PC-9 (cell line): ENCODE results near the gene KANSL3. TPM values are rescaled to one million over a fixed set of nuclear protein-coding genes. Genes with fewer than 3 reads are reported as not detected.

Experiments
- BruUV-seq: library from RNA; stranded (reverse); fragments of 400-500 nt; replicated peaks from 2 replicates; lab custom pipeline; 2021; lab: Mats Ljungman, UMichigan
- CTCF ChIA-PET: fragments of 300-600 bp; sonication (Branson Sonifier 250); formaldehyde crosslinking; loops from one replicate; lab custom pipeline; 2022; ENCODE audit warnings: antibody characterized with exemption; lab: Charles Lee
- POLR2A ChIA-PET: fragments of 300-600 bp; sonication (Branson Sonifier 250); formaldehyde crosslinking; loops from one replicate; lab custom pipeline; 2022; ENCODE audit warnings: antibody characterized with exemption; ENCODE audit not compliant: unreplicated experiment; lab: Charles Lee
- DNase-seq, 2 experiments: peaks; one replicate each; pipeline versions ENCODE4 v3.0.0 to v3.0.0-alpha.2; 2015 to 2022; ENCODE audit warnings: mixed read lengths in 1 of 2
- H2AFZ ChIP-seq: fragments of 200-600 bp; sonication (generic); 2 replicates; pipeline ENCODE4 v1.8.1; 2017; ENCODE audit warnings: antibody characterized with exemption
- H3F3A ChIP-seq: fragments of 200-600 bp; sonication (generic); 2 replicates; pipeline ENCODE4 v1.8.1; 2017; ENCODE audit warnings: antibody characterized with exemption, mild to moderate bottlenecking, low read depth; ENCODE audit not compliant: insufficient read depth
- H3K27ac ChIP-seq: fragments of 200-600 bp; sonication (generic); 2 replicates; pipeline ENCODE4 v1.6.1; 2016; ENCODE audit warnings: mixed run types
- H3K27me3 ChIP-seq: fragments of 200-600 bp; sonication (generic); 2 replicates; pipeline ENCODE4 v1.6.1; 2016; ENCODE audit warnings: low read depth, mixed run types; ENCODE audit not compliant: insufficient read depth
- H3K36me3 ChIP-seq: fragments of 200-600 bp; sonication (generic); 2 replicates; pipeline ENCODE4 v1.6.1; 2016; ENCODE audit warnings: low read depth, mixed run types
- H3K4me1 ChIP-seq: fragments of 200-600 bp; sonication (generic); replicated peaks from 2 replicates; pipeline ENCODE4 v1.6.1; 2016; ENCODE audit warnings: mixed run types; ENCODE audit not compliant: insufficient read depth
- H3K4me2 ChIP-seq: fragments of 200-600 bp; sonication (generic); 2 replicates; pipeline ENCODE4 v1.6.1; 2017; ENCODE audit warnings: mixed run types
- H3K4me3 ChIP-seq: fragments of 200-600 bp; sonication (generic); 2 replicates; pipeline ENCODE4 v1.6.1; 2016; ENCODE audit warnings: mixed run types
- H3K79me2 ChIP-seq: fragments of 200-600 bp; sonication (generic); 2 replicates; pipeline ENCODE4 v1.6.1; 2017; ENCODE audit warnings: low read depth, mixed run types
- H3K9me2 ChIP-seq: fragments of 200-600 bp; sonication (generic); 2 replicates; pipeline ENCODE4 v1.8.1; 2017; ENCODE audit warnings: mild to moderate bottlenecking; ENCODE audit not compliant: insufficient read depth
- H3K9me3 ChIP-seq: fragments of 200-600 bp; sonication (generic); 2 replicates; pipeline ENCODE4 v1.8.1; 2016; ENCODE audit warnings: low read depth; ENCODE audit not compliant: insufficient read depth
- H4K20me1 ChIP-seq: fragments of 200-600 bp; sonication (generic); 2 replicates; pipeline ENCODE4 v1.8.1; 2017; ENCODE audit not compliant: insufficient read depth
- EZH2 ChIP-seq: fragments of 200-600 bp; sonication (generic); IDR thresholded peaks from 2 replicates; pipeline ENCODE4 v1.8.0; 2017; ENCODE audit warnings: antibody characterized with exemption, low read depth
- intact Hi-C: fragments of 100-400 bp; cut with micrococcal nuclease; formaldehyde crosslinking; loops from one replicate; pipeline ENCODE4 v1.10.0; 2022; ENCODE audit not compliant: unreplicated experiment
- total RNA-seq: library from RNA; stranded (reverse); gene quantifications from 2 replicates; pipeline ENCODE4 v1.2.3, GENCODE V29; 2021
- TF ChIP-seq, protein P1 (sequence below): fragments of 200-600 bp; sonication (generic); conservative IDR thresholded peaks from 2 replicates; pipeline ENCODE4 v1.6.1; 2017; ENCODE audit warnings: mixed run types, antibody characterized with exemption, mild to moderate bottlenecking, moderate library complexity

KANSL3 gene
- total RNA-seq, 1 experiment from 2014 or later = 52.0 TPM

DNA sequence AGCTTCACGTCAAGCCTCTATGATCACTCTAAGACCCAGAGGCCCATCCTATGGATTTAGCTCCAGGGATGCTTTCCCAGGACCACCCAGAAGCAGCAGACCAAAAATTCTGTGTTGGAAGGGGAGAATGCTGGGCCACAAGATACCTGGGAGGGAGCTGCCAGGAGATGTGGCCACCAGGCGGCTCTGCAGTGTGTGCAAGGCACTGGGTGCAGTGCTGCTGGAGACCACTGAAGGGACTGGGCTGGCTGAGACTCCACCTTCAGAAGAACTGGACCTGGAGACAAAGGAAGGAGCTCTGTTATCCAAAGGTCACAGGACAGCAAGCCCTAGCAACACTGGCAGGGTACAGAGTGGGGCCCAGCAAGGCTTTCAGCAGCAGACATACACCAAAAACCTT, 34.0 kb downstream of the KANSL3 start:
- Histone ChIP-seq H3K4me1 (peaks cover 12% of the 10 kb centered on the region), H3K9me2 (no peaks in the 10 kb centered on the region), H4K20me1 (no peaks in the 10 kb centered on the region), H3K79me2 (no peaks in the 10 kb centered on the region), H3F3A (no peaks in the 10 kb centered on the region; the same call in 1 of the 2 replicates), H3K9me3 (no peaks in the 10 kb centered on the region), H3K4me3 (no peak overlapping the region), H3K36me3 (peaks cover 84% of the 10 kb centered on the region), H3K27me3 (no peaks in the 10 kb centered on the region), H3K4me2 (no peak overlapping the region), H2AFZ (no peak overlapping the region), H3K27ac (no peak overlapping the region)
- no TSS peak for BruUV-seq
- TF ChIP-seq EZH2 = no peak
- TF ChIP-seq, protein P1, sequence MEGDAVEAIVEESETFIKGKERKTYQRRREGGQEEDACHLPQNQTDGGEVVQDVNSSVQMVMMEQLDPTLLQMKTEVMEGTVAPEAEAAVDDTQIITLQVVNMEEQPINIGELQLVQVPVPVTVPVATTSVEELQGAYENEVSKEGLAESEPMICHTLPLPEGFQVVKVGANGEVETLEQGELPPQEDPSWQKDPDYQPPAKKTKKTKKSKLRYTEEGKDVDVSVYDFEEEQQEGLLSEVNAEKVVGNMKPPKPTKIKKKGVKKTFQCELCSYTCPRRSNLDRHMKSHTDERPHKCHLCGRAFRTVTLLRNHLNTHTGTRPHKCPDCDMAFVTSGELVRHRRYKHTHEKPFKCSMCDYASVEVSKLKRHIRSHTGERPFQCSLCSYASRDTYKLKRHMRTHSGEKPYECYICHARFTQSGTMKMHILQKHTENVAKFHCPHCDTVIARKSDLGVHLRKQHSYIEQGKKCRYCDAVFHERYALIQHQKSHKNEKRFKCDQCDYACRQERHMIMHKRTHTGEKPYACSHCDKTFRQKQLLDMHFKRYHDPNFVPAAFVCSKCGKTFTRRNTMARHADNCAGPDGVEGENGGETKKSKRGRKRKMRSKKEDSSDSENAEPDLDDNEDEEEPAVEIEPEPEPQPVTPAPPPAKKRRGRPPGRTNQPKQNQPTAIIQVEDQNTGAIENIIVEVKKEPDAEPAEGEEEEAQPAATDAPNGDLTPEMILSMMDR = 0 out of 2 replicates have a peak, but pooled peaks have one; percentile 20
- ChIA-PET POLR2A (interaction anchor here (0.6 kb wide), 1 partner anchor 428 kb away, joined by 4 read pairs; no protein-coding TSS in a partner anchor), CTCF (no interaction called here)
- DNase-seq = peak in 1 of 2 experiments; percentile 36
- intact Hi-C loops = loop anchor here (5.0 kb wide), 1 partner anchor 198 kb away; no protein-coding TSS in a partner anchor

DNA sequence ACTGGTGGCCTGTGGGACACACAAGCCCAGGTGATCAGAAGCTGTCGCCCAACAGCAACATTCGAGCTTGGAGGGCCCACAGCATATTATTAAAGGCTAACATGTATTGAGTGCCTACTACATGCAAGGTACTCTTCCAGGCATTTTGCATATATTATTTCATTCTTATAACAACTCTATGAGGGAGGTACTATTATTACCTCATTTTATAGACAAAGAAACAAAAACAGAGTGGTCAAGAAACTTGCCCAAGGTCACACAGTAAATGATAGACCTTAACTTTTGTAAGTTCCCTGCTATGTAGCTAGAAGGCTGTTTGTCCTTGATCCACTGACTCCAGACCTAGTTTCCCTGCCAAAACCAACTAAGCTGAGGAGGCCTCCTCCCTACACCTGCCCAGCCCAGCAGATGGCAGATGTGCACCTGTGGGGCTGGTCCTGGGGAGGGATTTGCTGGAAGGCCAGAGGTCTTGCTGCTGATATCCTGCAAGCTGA, 35.7 kb downstream of the KANSL3 start:
- Histone ChIP-seq H3K4me3 (no peak overlapping the region), H3K79me2 (no peaks in the 10 kb centered on the region), H3K4me2 (no peak overlapping the region), H4K20me1 (no peaks in the 10 kb centered on the region), H2AFZ (no peak overlapping the region), H3K9me2 (no peaks in the 10 kb centered on the region), H3K27me3 (no peaks in the 10 kb centered on the region), H3F3A (no peaks in the 10 kb centered on the region), H3K9me3 (no peaks in the 10 kb centered on the region), H3K27ac (no peak overlapping the region), H3K4me1 (no peaks in the 10 kb centered on the region), H3K36me3 (peaks cover 82% of the 10 kb centered on the region)
- intact Hi-C loops = loop anchor here (5.0 kb wide), 1 partner anchor 200 kb away; no protein-coding TSS in a partner anchor
- DNase-seq = peak in 1 of 2 experiments; percentile 34
- TF ChIP-seq, protein P1 = peak; percentile 38; the same call in 1 of the 2 replicates
- TF ChIP-seq EZH2 = no peak
- BruUV-seq = no TSS peak
- POLR2A ChIA-PET = interaction anchor here (0.7 kb wide), 1 partner anchor 796 kb away, joined by 6 read pairs; no protein-coding TSS in a partner anchor
- CTCF ChIA-PET = interaction anchor here (0.6 kb wide), 1 partner anchor 15 kb away, joined by 3 read pairs; no protein-coding TSS in a partner anchor

DNA sequence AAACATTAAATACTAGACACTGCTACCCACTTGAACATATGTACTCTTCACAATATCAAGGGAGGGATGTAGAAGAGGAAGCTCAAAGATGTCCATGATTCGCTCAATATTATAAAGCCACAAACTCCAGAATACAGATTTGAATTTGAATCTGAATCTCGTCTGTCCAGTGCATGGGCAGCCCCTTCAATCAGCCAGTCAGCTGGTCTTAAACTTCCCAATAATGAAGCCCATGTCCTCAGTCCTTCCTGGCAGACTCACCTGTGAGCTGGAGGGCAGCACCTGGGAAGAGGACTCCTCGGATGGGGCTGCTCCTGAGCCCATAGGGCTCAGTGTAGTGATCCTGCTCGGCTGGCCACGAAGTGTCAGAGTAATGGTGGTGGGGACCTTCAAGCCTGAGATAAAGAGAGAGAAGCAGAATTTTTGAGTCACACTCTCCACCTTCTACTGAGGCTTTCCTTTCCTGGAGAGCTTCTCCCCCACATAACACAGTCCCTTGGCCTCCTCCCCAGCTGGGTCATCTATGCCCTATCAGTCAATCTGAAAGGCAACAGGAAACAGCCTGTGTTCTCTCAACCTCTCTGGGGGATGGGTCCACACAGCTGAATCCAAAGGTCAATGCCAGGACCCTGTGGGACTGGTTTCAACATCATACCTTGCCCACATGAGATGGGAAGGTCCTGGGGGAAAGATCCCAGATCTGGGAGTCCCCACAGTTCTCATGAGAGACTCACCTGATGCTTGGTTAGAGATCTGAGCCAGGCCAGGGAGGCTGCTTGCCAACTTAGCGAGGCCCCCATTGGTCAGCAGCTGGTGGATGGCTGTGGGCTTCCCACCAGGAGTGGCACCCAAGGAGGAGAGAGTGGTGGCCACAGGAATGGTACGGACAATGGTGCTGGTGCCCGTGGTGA, 36.5 kb downstream of the KANSL3 start:
- DNase-seq = no peak
- ChIA-PET POLR2A (no interaction called here), CTCF (no interaction called here)
- H2AFZ ChIP-seq = no peak overlapping the region
- no peak overlapping the region for H3K27ac ChIP-seq
- no peaks in the 10 kb centered on the region for H3K9me2 ChIP-seq
- H3K4me1 ChIP-seq = no peaks in the 10 kb centered on the region
- intact Hi-C loops = loop anchor here (5.0 kb wide), 1 partner anchor 201 kb away; no protein-coding TSS in a partner anchor
- TF ChIP-seq, protein P1 = no peak
- H3K4me3 ChIP-seq = no peak overlapping the region
- H3K79me2 ChIP-seq = no peaks in the 10 kb centered on the region
- H3F3A ChIP-seq = no peaks in the 10 kb centered on the region
- H3K36me3 ChIP-seq = peaks cover 81% of the 10 kb centered on the region
- no peaks in the 10 kb centered on the region for H3K9me3 ChIP-seq
- no peak overlapping the region for H3K4me2 ChIP-seq
- H4K20me1 ChIP-seq = no peaks in the 10 kb centered on the region
- BruUV-seq = no TSS peak
- no peaks in the 10 kb centered on the region for H3K27me3 ChIP-seq
